Right lobe of liver (tissue), 6 donors: Measurements from ENCODE around the gene RTP1. TPM values are rescaled to one million over a fixed set of nuclear protein-coding genes. Genes with fewer than 3 reads are reported as not detected.
A peak's percentile ranks its signal among the peaks of the same experiment; 100 is the strongest.

ENCODE experiments used
- ATAC-seq, 4 donors: fragments of 200-7000 bp; cut with Tn5 transposase; one replicate each; pipeline ENCODE4 v1.9.1; 2020; ENCODE audit warnings: mild to moderate bottlenecking in 4 of 4, moderate library complexity in 4 of 4
- DNase-seq, 3 donors: peaks; one replicate each; pipeline ENCODE4 v3.0.0-alpha.2; 2020
- H3K27ac ChIP-seq, 3 donors: fragments of 200-600 bp; one replicate each; pipeline ENCODE4 v1.8.0; 2022
- H3K27me3 ChIP-seq, 2 donors: fragments of 200-600 bp; one replicate each; pipeline ENCODE4 v1.8.0; 2022
- H3K36me3 ChIP-seq, 4 donors: fragments of 200-600 bp; sonication (generic) in 1 of 4; one replicate each; pipeline versions ENCODE4 v1.5.1 to v1.8.0; 2017 to 2022; ENCODE audit warnings: control low read depth in 1 of 4
- H3K4me1 ChIP-seq, 4 donors: fragments of 200-600 bp; sonication (generic) in 1 of 4; one replicate each; pipeline versions ENCODE4 v1.5.1 to v1.8.0; 2017 to 2022; ENCODE audit warnings: control low read depth in 1 of 4
- H3K4me3 ChIP-seq, 3 donors: fragments of 200-600 bp; one replicate each; pipeline ENCODE4 v1.8.0; 2022
- H3K9me3 ChIP-seq, 4 donors: fragments of 200-600 bp; sonication (generic) in 1 of 4; one replicate each; pipeline versions ENCODE4 v1.5.1 to v1.8.0; 2017 to 2022; ENCODE audit warnings: control low read depth in 1 of 4
- POLR2A ChIP-seq: fragments of 450-650 bp; IDR thresholded peaks from one replicate; pipeline ENCODE4 v1.6.1; 2017; ENCODE audit warnings: antibody characterized with exemption, mild to moderate bottlenecking
- WGBS: methylation state at CpG from one replicate; pipeline ENCODE4 v1.1.6; 2018; ENCODE audit warnings: low coverage, low lambda C conversion rate; ENCODE audit not compliant: insufficient coverage; ENCODE audit errors: missing lambda C conversion rate; 5-methylcytosine and 5-hydroxymethylcytosine counted together
- intact Hi-C, 2 donors: fragments of 100-400 bp; cut with DNase I; formaldehyde crosslinking; loops; one replicate each; pipeline versions ENCODE4 v1.11.2 to v1.14.1; 2022
- total RNA-seq, 6 experiments: library from RNA; depleted of rRNA in 2 of 6; stranded (reverse); fragments of >200 nt in 2 of 6; fragmentation: NEBNext Ultra II Directional in 3 of 6; extraction: Animal tissue kit (Norgen Biotek cat#: 25700) in 3 of 6; gene quantifications; one replicate each; pipeline versions ENCODE4 v1.1.0 to v1.2.4, GENCODE V29; 2016 to 2023
- TF ChIP-seq, protein P1 (sequence below), 4 donors: fragments of 200-600 bp in 3 of 4; fragments of 450-650 bp in 1 of 4; IDR thresholded peaks; one replicate each; pipeline versions ENCODE4 v1.5.1 to v1.8.0; 2016 to 2022; ENCODE audit warnings: antibody characterized with exemption in 4 of 4, mild to moderate bottlenecking in 2 of 4
- donor health status: DM: no; HTN: yes; CAD: no.
- donor health status: DM: no; HTN: no; CAD: no.
- donor health status: DM: no; HTN: no; CAD: no.
- donor health status: DM: no; HTN: yes; CAD: no.
- donor health status: DM: no; HTN: yes; CAD: no.

The RTP1 gene
- total RNA-seq, 6 experiments from 2014 or later: not detected

DNA sequence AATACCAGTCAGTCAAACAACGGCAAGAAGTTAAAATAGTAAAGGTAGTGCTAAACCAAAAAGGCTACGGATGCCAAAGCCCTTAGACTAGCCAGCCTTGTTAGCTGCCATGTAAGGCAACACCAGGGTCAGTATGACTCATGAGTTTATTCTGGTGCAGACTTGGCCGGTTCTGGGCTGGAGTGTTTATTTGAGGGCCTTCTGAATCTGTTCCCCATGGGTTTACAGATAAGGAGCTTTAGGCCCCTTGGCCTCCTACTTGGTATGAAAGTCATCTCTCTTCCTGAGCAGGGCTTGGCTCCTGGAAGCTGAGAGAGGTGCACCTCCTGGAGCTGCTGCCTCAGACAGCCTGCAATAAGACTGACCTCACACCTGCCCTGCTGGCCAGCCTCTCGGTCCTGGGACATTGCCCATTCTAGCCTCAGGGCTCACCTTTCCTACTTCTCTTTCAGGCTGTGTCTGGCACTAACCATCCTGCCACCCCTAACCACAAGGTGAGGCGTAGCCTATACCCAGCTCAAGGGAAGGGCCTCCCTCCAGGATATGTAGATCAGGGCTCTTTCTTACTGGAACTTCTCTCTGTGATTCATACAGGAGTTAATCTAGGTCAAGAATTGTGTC lies 10.4 kb upstream of the RTP1 start:
- ATAC-seq: peak; percentile 29 to 79 (median 42)
- H3K9me3 ChIP-seq: no peaks in the 10 kb centered on the region
- TF ChIP-seq, protein P1, sequence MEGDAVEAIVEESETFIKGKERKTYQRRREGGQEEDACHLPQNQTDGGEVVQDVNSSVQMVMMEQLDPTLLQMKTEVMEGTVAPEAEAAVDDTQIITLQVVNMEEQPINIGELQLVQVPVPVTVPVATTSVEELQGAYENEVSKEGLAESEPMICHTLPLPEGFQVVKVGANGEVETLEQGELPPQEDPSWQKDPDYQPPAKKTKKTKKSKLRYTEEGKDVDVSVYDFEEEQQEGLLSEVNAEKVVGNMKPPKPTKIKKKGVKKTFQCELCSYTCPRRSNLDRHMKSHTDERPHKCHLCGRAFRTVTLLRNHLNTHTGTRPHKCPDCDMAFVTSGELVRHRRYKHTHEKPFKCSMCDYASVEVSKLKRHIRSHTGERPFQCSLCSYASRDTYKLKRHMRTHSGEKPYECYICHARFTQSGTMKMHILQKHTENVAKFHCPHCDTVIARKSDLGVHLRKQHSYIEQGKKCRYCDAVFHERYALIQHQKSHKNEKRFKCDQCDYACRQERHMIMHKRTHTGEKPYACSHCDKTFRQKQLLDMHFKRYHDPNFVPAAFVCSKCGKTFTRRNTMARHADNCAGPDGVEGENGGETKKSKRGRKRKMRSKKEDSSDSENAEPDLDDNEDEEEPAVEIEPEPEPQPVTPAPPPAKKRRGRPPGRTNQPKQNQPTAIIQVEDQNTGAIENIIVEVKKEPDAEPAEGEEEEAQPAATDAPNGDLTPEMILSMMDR (IDR thresholded peaks at IDR 0.05): no peak
- no peak for TF ChIP-seq POLR2A
- H3K4me3 ChIP-seq: no peak overlapping the region
- WGBS: 45% methylated on average over 4 of the region's 5 CpGs
- intact Hi-C loops: no loop called here
- no peak for DNase-seq
- no peaks in the 10 kb centered on the region for H3K4me1 ChIP-seq
- H3K27me3 ChIP-seq: no peaks in the 10 kb centered on the region
- H3K27ac ChIP-seq: no peak overlapping the region
- H3K36me3 ChIP-seq: no peaks in the 10 kb centered on the region

DNA sequence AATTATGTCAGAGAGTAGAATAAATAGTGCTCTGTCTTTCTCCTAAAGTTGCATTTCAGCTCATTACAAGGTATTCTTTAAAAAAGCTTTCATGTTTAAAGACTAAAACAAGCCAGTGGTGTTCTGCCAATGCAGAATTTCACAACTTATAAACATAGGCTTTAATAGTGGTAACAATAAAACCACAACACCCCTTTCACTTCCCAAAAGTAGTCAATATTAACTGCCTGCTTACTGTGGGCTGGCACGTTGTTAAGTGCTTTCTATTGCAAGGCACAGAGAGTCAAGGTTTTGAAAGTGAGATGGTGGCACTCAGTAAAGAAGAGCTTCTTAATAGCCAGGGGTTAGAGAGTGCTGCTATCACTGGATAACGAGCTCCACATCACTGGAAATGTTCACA lies 8.4 kb upstream of the RTP1 start:
- no peak overlapping the region for H3K27ac ChIP-seq
- H3K27me3 ChIP-seq: no peaks in the 10 kb centered on the region
- DNase-seq (no peak), ATAC-seq (no peak)
- H3K4me1 ChIP-seq: no peaks in the 10 kb centered on the region
- WGBS: 29% methylated on average over 2 of the region's 2 CpGs
- H3K4me3 ChIP-seq: no peak overlapping the region
- no peak for TF ChIP-seq POLR2A
- TF ChIP-seq, protein P1 (IDR thresholded peaks at IDR 0.05): no peak
- H3K9me3 ChIP-seq: no peaks in the 10 kb centered on the region
- H3K36me3 ChIP-seq: no peaks in the 10 kb centered on the region
- intact Hi-C loops: no loop called here

DNA sequence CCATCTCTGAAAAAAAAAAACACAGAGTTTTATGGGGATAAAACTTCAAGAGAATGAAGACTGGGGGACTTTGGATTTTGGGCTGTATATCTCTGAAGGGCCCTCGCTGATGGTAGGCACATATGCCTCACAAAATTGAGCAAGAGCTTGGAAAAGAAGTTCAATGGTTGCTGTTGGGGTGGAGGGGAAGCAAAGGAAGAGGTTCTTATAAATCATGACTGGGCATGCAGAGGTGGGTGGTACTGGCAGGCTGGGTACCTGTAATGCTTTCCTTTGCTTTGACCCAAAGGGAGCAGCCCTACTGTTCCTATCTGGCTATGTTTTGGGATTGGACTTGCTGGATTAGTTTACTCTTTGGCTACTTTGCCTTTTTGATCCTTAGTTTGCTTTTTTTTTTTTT lies 6.0 kb upstream of the RTP1 start:
- H3K4me1 ChIP-seq: no peaks in the 10 kb centered on the region
- H3K27me3 ChIP-seq: no peaks in the 10 kb centered on the region
- H3K36me3 ChIP-seq: no peaks in the 10 kb centered on the region
- 88% methylated on average over 1 of the region's 1 CpG for WGBS
- TF ChIP-seq, protein P1 (IDR thresholded peaks at IDR 0.05): no peak
- TF ChIP-seq POLR2A: no peak
- no peak for ATAC-seq
- DNase-seq: no peak
- no peak overlapping the region for H3K4me3 ChIP-seq
- no peak overlapping the region for H3K27ac ChIP-seq
- intact Hi-C loops: no loop called here
- no peaks in the 10 kb centered on the region for H3K9me3 ChIP-seq

DNA sequence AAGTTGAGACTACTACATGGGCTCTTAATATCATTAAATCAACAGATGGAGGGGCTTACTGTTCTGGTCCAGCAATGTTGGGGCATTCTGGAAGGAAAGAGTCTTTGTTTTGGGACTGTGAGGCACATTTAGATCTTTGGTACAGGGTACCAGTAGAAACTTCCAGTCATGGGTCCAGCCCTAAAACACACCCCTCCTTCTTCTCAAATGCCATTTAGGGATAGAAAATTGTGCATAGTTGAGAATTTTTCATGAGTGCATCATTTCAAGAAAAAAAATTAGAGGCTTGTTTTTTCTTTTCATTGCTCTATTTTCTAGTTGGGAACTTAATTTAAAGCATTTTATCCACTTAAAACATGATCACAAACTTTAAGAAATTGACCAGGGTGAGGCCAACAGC lies 4.1 kb upstream of the RTP1 start:
- Histone ChIP-seq H3K4me1 (no peaks in the 10 kb centered on the region), H3K27ac (no peak overlapping the region), H3K9me3 (no peaks in the 10 kb centered on the region), H3K4me3 (no peak overlapping the region), H3K27me3 (no peaks in the 10 kb centered on the region), H3K36me3 (no peaks in the 10 kb centered on the region)
- intact Hi-C loops: no loop called here
- TF ChIP-seq POLR2A: no peak
- TF ChIP-seq, protein P1 (IDR thresholded peaks at IDR 0.05): no peak
- DNase-seq (no peak), ATAC-seq (no peak)
